ENCODE measurements around the gene LDLRAP1. TPM values are rescaled to one million over a fixed set of nuclear protein-coding genes. Genes with fewer than 3 reads are reported as not detected.
A peak's percentile ranks its signal among the peaks of the same experiment; 100 is the strongest.

Gene LDLRAP1
- total and polyA plus RNA-seq, 2 of the 4 experiments (the other 2 are of a cell fraction) = 4.5 to 14.4 TPM

DNA sequence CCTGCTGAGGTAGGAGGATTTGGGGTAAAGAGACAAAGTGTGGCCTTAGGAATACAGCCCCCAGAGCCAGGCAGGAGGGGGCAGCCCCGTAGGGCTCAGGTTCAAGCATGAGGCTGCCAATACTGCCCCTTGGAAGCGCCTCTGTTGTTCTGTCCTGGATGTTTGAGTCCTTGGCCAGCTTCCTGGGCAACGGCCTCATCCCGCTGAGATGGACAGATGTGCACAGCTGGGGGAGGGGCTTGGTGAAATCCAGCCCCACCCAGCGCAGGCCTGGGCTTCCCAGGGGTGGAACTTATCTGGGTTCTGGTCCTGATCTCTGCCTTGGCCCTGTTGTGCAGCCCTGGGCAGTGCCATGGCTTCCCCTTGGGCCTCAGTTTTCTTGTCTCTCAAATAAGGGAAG lies 38.4 kb downstream of the LDLRAP1 start:
- Histone ChIP-seq H2BK15ac (ENCODE audit: low read depth, low read length) (no peak overlapping the region), H4K8ac (ENCODE audit: low read depth in 2 of 2, low read length in 2 of 2) (no peak overlapping the region), H2BK20ac (ENCODE audit: low read depth, low read length) (no peak overlapping the region), H3K27ac (ENCODE audit: insufficient read depth, low read length) (no peak overlapping the region), H2AFZ (replicated peaks; ENCODE audit: low read length, poor library complexity) (peak overlapping the region; percentile 35), H2BK5ac (ENCODE audit: low read depth, low read length, poor library complexity, severe bottlenecking) (no peak overlapping the region), H3K4ac (ENCODE audit: low read depth, low read length) (no peak overlapping the region), H3K9ac (ENCODE audit: low read depth, low read length) (no peak overlapping the region), H2AK9ac (replicated peaks; ENCODE audit: low read depth, low read length, poor library complexity) (no peak overlapping the region), H2BK120ac (ENCODE audit: low read depth, low read length) (no peak overlapping the region), H3K4me2 (ENCODE audit: low read depth, low read length) (no peak overlapping the region), H3K4me3 (ENCODE audit: insufficient read depth, low read depth, low read length) (no peak overlapping the region), H3K56ac (ENCODE audit: extremely low read depth, insufficient read depth, low read length) (no peak overlapping the region), H3K36me3 (ENCODE audit: control insufficient read depth, insufficient read depth, low read length) (no peaks in the 10 kb centered on the region), H3K27me3 (ENCODE audit: control insufficient read depth, insufficient read depth, low read length) (peaks cover 3% of the 10 kb centered on the region), H3K14ac (replicated peaks; ENCODE audit: low read depth, low read length) (no peak overlapping the region), H3K9me3 (ENCODE audit: control insufficient read depth, insufficient read depth, low read length) (peaks cover 4% of the 10 kb centered on the region; the same call in 1 of the 2 replicates), H3K4me1 (ENCODE audit: control insufficient read depth, insufficient read depth, low read length) (peaks cover 4% of the 10 kb centered on the region; the same call in 1 of the 2 replicates), H3K9me1 (ENCODE audit: insufficient read depth, low read length) (no peaks in the 10 kb centered on the region), H3K23ac (ENCODE audit: low read depth, low read length) (no peak overlapping the region), H3K79me1 (ENCODE audit: low read depth in 1 of 2, low read length in 2 of 2) (no peaks in the 10 kb centered on the region), H4K20me1 (ENCODE audit: insufficient read depth, low read length) (no peaks in the 10 kb centered on the region), H3K18ac (ENCODE audit: low read depth, low read length) (no peak overlapping the region), H4K5ac (ENCODE audit: low read depth, low read length) (no peak overlapping the region), H4K91ac (ENCODE audit: insufficient read depth, low read depth, low read length) (no peak overlapping the region), H2AK5ac (ENCODE audit: low read depth, low read length) (no peak overlapping the region)
- dilution Hi-C loops (cut with HindIII; ENCODE audit: low sequenced_read_pairs, unreplicated experiment) (no loop called here), in situ Hi-C loops (cut with MboI; ENCODE audit: low sequenced_read_pairs) (no loop called here), intact Hi-C loops (cut with micrococcal nuclease) (no loop called here)
- 20% methylated on average over 1 of the region's 5 CpGs; no CpG with 5 or more reads in 1 of the 2 experiments for WGBS, 2 experiments (ENCODE audit: extremely low coverage in 2 of 2, insufficient read length in 1 of 2)
- ATAC-seq (ENCODE audit: low read depth) (no peak), DNase-seq (no peak)
- BruUV-seq (replicated peaks) = no TSS peak
- ChIA-PET POLR2A (ENCODE audit: unreplicated experiment) (no interaction called here), CTCF (interaction anchor here (0.7 kb wide), 1 partner anchor 1840 kb away, joined by 3 read pairs; no protein-coding TSS in a partner anchor)
- TF ChIP-seq MXI1 (IDR thresholded peaks at IDR 0.05; ENCODE audit: borderline replicate concordance, low read depth, low read length) = no peak
- TF ChIP-seq, protein P1, sequence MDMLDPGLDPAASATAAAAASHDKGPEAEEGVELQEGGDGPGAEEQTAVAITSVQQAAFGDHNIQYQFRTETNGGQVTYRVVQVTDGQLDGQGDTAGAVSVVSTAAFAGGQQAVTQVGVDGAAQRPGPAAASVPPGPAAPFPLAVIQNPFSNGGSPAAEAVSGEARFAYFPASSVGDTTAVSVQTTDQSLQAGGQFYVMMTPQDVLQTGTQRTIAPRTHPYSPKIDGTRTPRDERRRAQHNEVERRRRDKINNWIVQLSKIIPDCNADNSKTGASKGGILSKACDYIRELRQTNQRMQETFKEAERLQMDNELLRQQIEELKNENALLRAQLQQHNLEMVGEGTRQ (IDR thresholded peaks at IDR 0.05; ENCODE audit: low read depth, low read length) = no peak
- TF ChIP-seq NFE2L2 (IDR thresholded peaks at IDR 0.05; ENCODE audit: low read depth, low read length) = no peak
- TF ChIP-seq RCOR1 (IDR thresholded peaks at IDR 0.05; ENCODE audit: insufficient replicate concordance, low read length) = no peak
- no peak for TF ChIP-seq FOS (IDR thresholded peaks at IDR 0.05; ENCODE audit: low read depth, low read length)
- no peak for TF ChIP-seq CHD1 (IDR thresholded peaks at IDR 0.05; ENCODE audit: low read depth, low read length)
- no peak for TF ChIP-seq MAFK (IDR thresholded peaks at IDR 0.05; ENCODE audit: low read depth, low read length)
- no peak for TF ChIP-seq POLR2A (IDR thresholded peaks at IDR 0.05; ENCODE audit: low read depth, low read length)
- TF ChIP-seq CEBPB (IDR thresholded peaks at IDR 0.05; ENCODE audit: low read depth, low read length) = no peak
- no peak for TF ChIP-seq RFX5 (IDR thresholded peaks at IDR 0.05; ENCODE audit: low read depth, low read length)
- TF ChIP-seq, protein P2, sequence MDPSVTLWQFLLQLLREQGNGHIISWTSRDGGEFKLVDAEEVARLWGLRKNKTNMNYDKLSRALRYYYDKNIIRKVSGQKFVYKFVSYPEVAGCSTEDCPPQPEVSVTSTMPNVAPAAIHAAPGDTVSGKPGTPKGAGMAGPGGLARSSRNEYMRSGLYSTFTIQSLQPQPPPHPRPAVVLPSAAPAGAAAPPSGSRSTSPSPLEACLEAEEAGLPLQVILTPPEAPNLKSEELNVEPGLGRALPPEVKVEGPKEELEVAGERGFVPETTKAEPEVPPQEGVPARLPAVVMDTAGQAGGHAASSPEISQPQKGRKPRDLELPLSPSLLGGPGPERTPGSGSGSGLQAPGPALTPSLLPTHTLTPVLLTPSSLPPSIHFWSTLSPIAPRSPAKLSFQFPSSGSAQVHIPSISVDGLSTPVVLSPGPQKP (IDR thresholded peaks at IDR 0.05; ENCODE audit: borderline replicate concordance, low read depth, low read length) = no peak
- no peak for TF ChIP-seq RAD21 (IDR thresholded peaks at IDR 0.05; ENCODE audit: low read length)
- TF ChIP-seq SMC3 (IDR thresholded peaks at IDR 0.05; ENCODE audit: low read depth, low read length) = no peak
- no peak for TF ChIP-seq MAZ (IDR thresholded peaks at IDR 0.05; ENCODE audit: borderline replicate concordance, low read depth, low read length)
- TF ChIP-seq, protein P3, sequence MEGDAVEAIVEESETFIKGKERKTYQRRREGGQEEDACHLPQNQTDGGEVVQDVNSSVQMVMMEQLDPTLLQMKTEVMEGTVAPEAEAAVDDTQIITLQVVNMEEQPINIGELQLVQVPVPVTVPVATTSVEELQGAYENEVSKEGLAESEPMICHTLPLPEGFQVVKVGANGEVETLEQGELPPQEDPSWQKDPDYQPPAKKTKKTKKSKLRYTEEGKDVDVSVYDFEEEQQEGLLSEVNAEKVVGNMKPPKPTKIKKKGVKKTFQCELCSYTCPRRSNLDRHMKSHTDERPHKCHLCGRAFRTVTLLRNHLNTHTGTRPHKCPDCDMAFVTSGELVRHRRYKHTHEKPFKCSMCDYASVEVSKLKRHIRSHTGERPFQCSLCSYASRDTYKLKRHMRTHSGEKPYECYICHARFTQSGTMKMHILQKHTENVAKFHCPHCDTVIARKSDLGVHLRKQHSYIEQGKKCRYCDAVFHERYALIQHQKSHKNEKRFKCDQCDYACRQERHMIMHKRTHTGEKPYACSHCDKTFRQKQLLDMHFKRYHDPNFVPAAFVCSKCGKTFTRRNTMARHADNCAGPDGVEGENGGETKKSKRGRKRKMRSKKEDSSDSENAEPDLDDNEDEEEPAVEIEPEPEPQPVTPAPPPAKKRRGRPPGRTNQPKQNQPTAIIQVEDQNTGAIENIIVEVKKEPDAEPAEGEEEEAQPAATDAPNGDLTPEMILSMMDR (conservative IDR thresholded peaks at IDR 0.05; ENCODE audit: low read depth, low read length) = no peak
- no peak for TF ChIP-seq BHLHE40 (IDR thresholded peaks at IDR 0.05; ENCODE audit: low read depth, low read length)
